HepG2 (cell line): ENCODE data around the gene STARD10. TPM values are rescaled to one million over a fixed set of nuclear protein-coding genes. Genes with fewer than 3 reads are reported as not detected.

ENCODE experiments used
- AGO2 ChIP-seq: fragments of 200-400 bp; formaldehyde crosslinking; optimal IDR thresholded peaks from 2 replicates; pipeline ENCODE3; 2017; ENCODE audit warnings: mild to moderate bottlenecking, low read depth, low read length, moderate library complexity
- ERF ChIP-seq: IDR thresholded peaks from 2 replicates; pipeline ENCODE4 v1.6.1; 2018; ENCODE audit warnings: missing biosample characterization, missing genetic modification reagents
- IKZF4 ChIP-seq: sonication (generic); formaldehyde crosslinking; IDR thresholded peaks from 2 replicates; pipeline ENCODE4 v1.5.1; 2020; ENCODE audit warnings: borderline replicate concordance, mild to moderate bottlenecking, low read depth, missing genetic modification reagents; ENCODE audit errors: not compliant biosample characterization
- KDM4B ChIP-seq: sonication (generic); formaldehyde crosslinking; IDR thresholded peaks from 2 replicates; pipeline ENCODE4 v1.4.0; 2020; ENCODE audit warnings: missing genetic modification reagents
- KLF9 ChIP-seq: IDR thresholded peaks from 2 replicates; pipeline ENCODE4 v1.6.1; 2016; ENCODE audit warnings: low read depth
- PCBP1 ChIP-seq: fragments of 200-400 bp; formaldehyde crosslinking; IDR thresholded peaks from 2 replicates; pipeline ENCODE4 v1.6.1; 2017; ENCODE audit warnings: mild to moderate bottlenecking, low read depth, low read length, borderline replicate concordance
- RAD51 ChIP-seq: fragments of 450-650 bp; IDR thresholded peaks from 2 replicates; pipeline ENCODE4 v1.6.1; 2016; ENCODE audit warnings: borderline replicate concordance
- RBM39 ChIP-seq: fragments of 200-400 bp; formaldehyde crosslinking; IDR thresholded peaks from one replicate; pipeline ENCODE4 v1.6.1; 2018; ENCODE audit warnings: antibody characterized with exemption, mild to moderate bottlenecking, low read depth, low read length; ENCODE audit not compliant: poor library complexity, severe bottlenecking
- STAG1 ChIP-seq: sonication (generic); formaldehyde crosslinking; IDR thresholded peaks from 2 replicates; pipeline ENCODE4 v1.4.0; 2020; ENCODE audit warnings: missing genetic modification reagents
- TARDBP ChIP-seq: sonication (generic); formaldehyde crosslinking; IDR thresholded peaks from 2 replicates; pipeline ENCODE4 v1.8.0; 2022; ENCODE audit warnings: mild to moderate bottlenecking, missing genetic modification reagents
- ZBTB7A ChIP-seq: sonication (generic); formaldehyde crosslinking; IDR thresholded peaks from 2 replicates; pipeline ENCODE4 v1.8.0; 2022; ENCODE audit warnings: mild to moderate bottlenecking, missing genetic modification reagents
- ZNF3 ChIP-seq: IDR thresholded peaks from 2 replicates; pipeline ENCODE4 v1.7.0; 2017; ENCODE audit warnings: inconsistent platforms
- ZNF7 ChIP-seq: IDR thresholded peaks from 2 replicates; pipeline ENCODE4 v1.6.1; 2016; ENCODE audit warnings: missing biosample characterization, missing genetic modification reagents
- ZNF839 ChIP-seq: sonication (generic); formaldehyde crosslinking; IDR thresholded peaks from 2 replicates; pipeline ENCODE4 v1.4.0; 2020; ENCODE audit warnings: missing genetic modification reagents, mild to moderate bottlenecking, borderline replicate concordance
- polyA plus RNA-seq, 8 experiments: library from polyadenylated mRNA; depleted of rRNA in 3 of 8; stranded (reverse) in 7 of 8; unstranded in 1 of 8; fragments of >200 nt; fragmentation: Illumina TruSeq in 4 of 8; extraction: Trizol in 4 of 8; gene quantifications; 2 replicates each; pipeline versions ENCODE4 v1.2.1 to v1.2.3, GENCODE V29; 2011 to 2016; ENCODE audit warnings: low read depth in 4 of 8, missing spikeins in 1 of 8, mixed read lengths in 1 of 8; ENCODE audit not compliant: insufficient read depth in 1 of 8
- total RNA-seq, 5 experiments: library from RNA; depleted of rRNA; stranded (reverse); fragments of >200 nt; fragmentation: Illumina TruSeq; extraction: Trizol; gene quantifications; 2 replicates each; pipeline ENCODE4 v1.2.3, GENCODE V29; 2016; ENCODE audit warnings: low read depth in 1 of 5
- TF ChIP-seq, protein P1 (sequence below): sonication (generic); formaldehyde crosslinking; IDR thresholded peaks from 2 replicates; pipeline ENCODE4 v1.5.1; 2020; ENCODE audit warnings: mild to moderate bottlenecking, missing genetic modification reagents, moderate library complexity
- TF ChIP-seq, protein P2 (sequence below): sonication (generic); IDR thresholded peaks from 2 replicates; pipeline ENCODE4 v1.6.1; 2016; ENCODE audit warnings: low read depth, borderline replicate concordance
- TF ChIP-seq, protein P3 (sequence below): sonication (generic); formaldehyde crosslinking; IDR thresholded peaks from 2 replicates; pipeline ENCODE4 v1.4.0; 2020; ENCODE audit warnings: missing genetic modification reagents
- TF ChIP-seq, protein P4 (sequence below): conservative IDR thresholded peaks from 2 replicates; pipeline ENCODE4 v1.6.1; 2018; ENCODE audit warnings: missing genetic modification reagents
- TF ChIP-seq, protein P5 (sequence below): sonication (generic); formaldehyde crosslinking; IDR thresholded peaks from 2 replicates; pipeline ENCODE4 v1.5.0; 2020; ENCODE audit warnings: mild to moderate bottlenecking, missing genetic modification reagents, borderline replicate concordance

STARD10 gene
- total and polyA plus RNA-seq, 2 of the 13 experiments (the other 11 are each of a cell fraction or from before 2014, with no cell fraction given) = 260 to 341 TPM

DNA sequence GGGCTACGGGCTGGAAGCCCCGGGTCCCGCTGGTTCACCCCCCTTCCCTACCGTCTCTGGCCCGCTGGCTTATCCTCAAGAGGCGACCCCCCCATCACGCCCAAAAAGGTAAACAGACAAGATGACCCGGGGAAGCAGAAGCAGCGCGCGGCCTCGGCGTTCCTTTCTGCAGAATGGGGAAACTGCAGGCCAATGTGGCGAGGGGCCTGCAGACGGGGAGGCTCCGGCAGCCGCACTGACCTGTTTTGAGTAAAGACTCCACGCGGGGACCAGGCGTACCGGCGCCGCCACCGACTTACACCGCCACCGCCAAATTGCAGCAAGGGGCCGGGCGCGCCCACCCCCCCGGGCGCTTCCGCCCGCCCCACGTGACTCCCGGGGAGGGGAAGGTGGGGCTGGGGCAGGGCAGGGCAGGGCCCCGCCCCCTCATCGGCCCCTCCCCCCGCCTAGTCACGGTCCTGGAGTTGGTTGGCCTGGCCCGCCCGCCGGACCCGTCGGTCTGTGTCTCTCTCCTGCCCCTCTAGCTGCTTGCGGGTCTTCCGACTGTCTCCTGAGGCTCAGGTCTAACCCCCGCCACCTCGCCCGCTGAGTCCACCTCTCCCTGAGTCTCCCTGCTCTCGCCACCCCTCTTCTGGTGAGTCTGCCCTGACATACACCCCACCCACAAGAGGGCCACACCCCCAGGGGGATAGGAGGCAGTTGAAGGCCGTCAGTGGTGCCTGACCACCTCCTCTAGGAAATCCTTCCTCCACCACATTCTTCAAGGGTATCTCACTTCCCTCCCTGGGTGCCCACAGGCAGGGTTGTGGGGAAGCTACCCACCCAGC lies 41.5 kb downstream of the STARD10 start, which contains the start of gene ARAP1 (continued):
- TF ChIP-seq RBM39 (peak; percentile 65), ZNF3 (CRISPR knock-in tag) (0 out of 2 replicates have a peak, but pooled peaks have one; percentile 17), TARDBP (CRISPR knock-in tag) (0 out of 2 replicates have a peak, but pooled peaks have one; percentile 43), ZBTB7A (CRISPR knock-in tag) (peak; percentile 45; the same call in 1 of the 2 replicates), AGO2 (peak; percentile 77), IKZF4 (CRISPR knock-in tag) (no peak), ZNF7 (CRISPR knock-in tag) (no peak), STAG1 (CRISPR knock-in tag) (no peak), PCBP1 (0 out of 2 replicates have a peak, but pooled peaks have one; percentile 31), KDM4B (0 out of 2 replicates have a peak, but pooled peaks have one; percentile 45), RAD51 (peak; percentile 61), ZNF839 (no peak), ERF (CRISPR knock-in tag) (no peak), KLF9 (CRISPR knock-in tag) (peak; percentile 55; the same call in 1 of the 2 replicates)
- TF ChIP-seq, protein P1, sequence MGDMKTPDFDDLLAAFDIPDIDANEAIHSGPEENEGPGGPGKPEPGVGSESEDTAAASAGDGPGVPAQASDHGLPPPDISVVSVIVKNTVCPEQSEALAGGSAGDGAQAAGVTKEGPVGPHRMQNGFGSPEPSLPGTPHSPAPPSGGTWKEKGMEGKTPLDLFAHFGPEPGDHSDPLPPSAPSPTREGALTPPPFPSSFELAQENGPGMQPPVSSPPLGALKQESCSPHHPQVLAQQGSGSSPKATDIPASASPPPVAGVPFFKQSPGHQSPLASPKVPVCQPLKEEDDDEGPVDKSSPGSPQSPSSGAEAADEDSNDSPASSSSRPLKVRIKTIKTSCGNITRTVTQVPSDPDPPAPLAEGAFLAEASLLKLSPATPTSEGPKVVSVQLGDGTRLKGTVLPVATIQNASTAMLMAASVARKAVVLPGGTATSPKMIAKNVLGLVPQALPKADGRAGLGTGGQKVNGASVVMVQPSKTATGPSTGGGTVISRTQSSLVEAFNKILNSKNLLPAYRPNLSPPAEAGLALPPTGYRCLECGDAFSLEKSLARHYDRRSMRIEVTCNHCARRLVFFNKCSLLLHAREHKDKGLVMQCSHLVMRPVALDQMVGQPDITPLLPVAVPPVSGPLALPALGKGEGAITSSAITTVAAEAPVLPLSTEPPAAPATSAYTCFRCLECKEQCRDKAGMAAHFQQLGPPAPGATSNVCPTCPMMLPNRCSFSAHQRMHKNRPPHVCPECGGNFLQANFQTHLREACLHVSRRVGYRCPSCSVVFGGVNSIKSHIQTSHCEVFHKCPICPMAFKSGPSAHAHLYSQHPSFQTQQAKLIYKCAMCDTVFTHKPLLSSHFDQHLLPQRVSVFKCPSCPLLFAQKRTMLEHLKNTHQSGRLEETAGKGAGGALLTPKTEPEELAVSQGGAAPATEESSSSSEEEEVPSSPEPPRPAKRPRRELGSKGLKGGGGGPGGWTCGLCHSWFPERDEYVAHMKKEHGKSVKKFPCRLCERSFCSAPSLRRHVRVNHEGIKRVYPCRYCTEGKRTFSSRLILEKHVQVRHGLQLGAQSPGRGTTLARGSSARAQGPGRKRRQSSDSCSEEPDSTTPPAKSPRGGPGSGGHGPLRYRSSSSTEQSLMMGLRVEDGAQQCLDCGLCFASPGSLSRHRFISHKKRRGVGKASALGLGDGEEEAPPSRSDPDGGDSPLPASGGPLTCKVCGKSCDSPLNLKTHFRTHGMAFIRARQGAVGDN = peak; percentile 69
- TF ChIP-seq, protein P2, sequence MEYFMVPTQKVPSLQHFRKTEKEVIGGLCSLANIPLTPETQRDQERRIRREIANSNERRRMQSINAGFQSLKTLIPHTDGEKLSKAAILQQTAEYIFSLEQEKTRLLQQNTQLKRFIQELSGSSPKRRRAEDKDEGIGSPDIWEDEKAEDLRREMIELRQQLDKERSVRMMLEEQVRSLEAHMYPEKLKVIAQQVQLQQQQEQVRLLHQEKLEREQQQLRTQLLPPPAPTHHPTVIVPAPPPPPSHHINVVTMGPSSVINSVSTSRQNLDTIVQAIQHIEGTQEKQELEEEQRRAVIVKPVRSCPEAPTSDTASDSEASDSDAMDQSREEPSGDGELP = no peak; the same call in 1 of the 2 replicates
- TF ChIP-seq, protein P3, sequence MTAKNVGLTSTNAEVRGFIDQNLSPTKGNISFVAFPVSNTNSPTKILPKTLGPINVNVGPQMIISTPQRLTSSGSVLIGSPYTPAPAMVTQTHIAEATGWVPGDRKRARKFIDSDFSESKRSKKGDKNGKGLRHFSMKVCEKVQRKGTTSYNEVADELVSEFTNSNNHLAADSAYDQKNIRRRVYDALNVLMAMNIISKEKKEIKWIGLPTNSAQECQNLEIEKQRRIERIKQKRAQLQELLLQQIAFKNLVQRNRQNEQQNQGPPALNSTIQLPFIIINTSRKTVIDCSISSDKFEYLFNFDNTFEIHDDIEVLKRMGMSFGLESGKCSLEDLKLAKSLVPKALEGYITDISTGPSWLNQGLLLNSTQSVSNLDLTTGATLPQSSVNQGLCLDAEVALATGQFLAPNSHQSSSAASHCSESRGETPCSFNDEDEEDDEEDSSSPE (CRISPR knock-in tag) = peak; percentile 35; the same call in 1 of the 2 replicates
- TF ChIP-seq, protein P4, sequence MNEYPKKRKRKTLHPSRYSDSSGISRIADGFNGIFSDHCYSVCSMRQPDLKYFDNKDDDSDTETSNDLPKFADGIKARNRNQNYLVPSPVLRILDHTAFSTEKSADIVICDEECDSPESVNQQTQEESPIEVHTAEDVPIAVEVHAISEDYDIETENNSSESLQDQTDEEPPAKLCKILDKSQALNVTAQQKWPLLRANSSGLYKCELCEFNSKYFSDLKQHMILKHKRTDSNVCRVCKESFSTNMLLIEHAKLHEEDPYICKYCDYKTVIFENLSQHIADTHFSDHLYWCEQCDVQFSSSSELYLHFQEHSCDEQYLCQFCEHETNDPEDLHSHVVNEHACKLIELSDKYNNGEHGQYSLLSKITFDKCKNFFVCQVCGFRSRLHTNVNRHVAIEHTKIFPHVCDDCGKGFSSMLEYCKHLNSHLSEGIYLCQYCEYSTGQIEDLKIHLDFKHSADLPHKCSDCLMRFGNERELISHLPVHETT = 0 out of 2 replicates have a peak, but pooled peaks have one; percentile 16
- TF ChIP-seq, protein P5, sequence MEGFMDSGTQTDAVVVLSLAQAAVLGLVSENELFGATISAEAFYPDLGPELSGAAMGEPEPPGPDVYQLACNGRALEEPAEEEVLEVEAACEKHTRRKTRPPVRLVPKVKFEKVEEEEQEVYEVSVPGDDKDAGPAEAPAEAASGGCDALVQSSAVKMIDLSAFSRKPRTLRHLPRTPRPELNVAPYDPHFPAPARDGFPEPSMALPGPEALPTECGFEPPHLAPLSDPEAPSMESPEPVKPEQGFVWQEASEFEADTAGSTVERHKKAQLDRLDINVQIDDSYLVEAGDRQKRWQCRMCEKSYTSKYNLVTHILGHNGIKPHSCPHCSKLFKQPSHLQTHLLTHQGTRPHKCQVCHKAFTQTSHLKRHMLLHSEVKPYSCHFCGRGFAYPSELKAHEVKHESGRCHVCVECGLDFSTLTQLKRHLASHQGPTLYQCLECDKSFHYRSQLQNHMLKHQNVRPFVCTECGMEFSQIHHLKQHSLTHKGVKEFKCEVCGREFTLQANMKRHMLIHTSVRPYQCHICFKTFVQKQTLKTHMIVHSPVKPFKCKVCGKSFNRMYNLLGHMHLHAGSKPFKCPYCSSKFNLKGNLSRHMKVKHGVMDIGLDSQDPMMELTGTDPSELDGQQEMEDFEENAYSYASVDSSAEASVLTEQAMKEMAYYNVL (CRISPR knock-in tag) = 0 out of 2 replicates have a peak, but pooled peaks have one; percentile 28
